Epithelial cell of esophagus (primary cell): ENCODE data around the gene ABCA12.

Experiments used
- DNase-seq: peaks from one replicate; pipeline ENCODE4 v3.0.0; 2010; ENCODE audit warnings: low read depth
- H3K4me3 ChIP-seq: 2 replicates; pipeline ENCODE4 v1.5.1; 2011; ENCODE audit warnings: mild to moderate bottlenecking, low read length, control low read depth
- CTCF ChIP-seq: IDR thresholded peaks from 2 replicates; pipeline ENCODE4 v1.5.1; 2011; ENCODE audit warnings: low read depth, mild to moderate bottlenecking, low read length, control low read depth, inconsistent platforms; ENCODE audit not compliant: insufficient read depth; ENCODE audit errors: missing control alignments

ABCA12 gene

GRCh38 chr2:214995409-214995808, 143.0 kb downstream of the ABCA12 start:
- DNase-seq = no peak
- TF ChIP-seq CTCF = no peak
- no peak overlapping the region for H3K4me3 ChIP-seq

- no peak overlapping the region for H3K4me3 ChIP-seq
- no peak for DNase-seq
- TF ChIP-seq CTCF = no peak
These were observed 145.5 kb downstream of the ABCA12 start for GRCh38 chr2:214992911-214993310.

- no peak overlapping the region for H3K4me3 ChIP-seq
- peak; percentile 72 for DNase-seq
- no peak for TF ChIP-seq CTCF
These were observed 149.2 kb downstream of the ABCA12 start for GRCh38 chr2:214989187-214989586.

- no peak for DNase-seq
- no peak overlapping the region for H3K4me3 ChIP-seq
- no peak for TF ChIP-seq CTCF
These were observed 151.2 kb downstream of the ABCA12 start for GRCh38 chr2:214987261-214987660.

- DNase-seq = no peak
- no peak overlapping the region for H3K4me3 ChIP-seq
- TF ChIP-seq CTCF = no peak
These were observed 152.8 kb downstream of the ABCA12 start for GRCh38 chr2:214985619-214986018.

GRCh38 chr2:214966420-214966819, 172.0 kb downstream of the ABCA12 start:
- no peak overlapping the region for H3K4me3 ChIP-seq
- no peak for DNase-seq
- no peak for TF ChIP-seq CTCF

- peak; percentile 10 for DNase-seq
- TF ChIP-seq CTCF = no peak
These were observed 177.7 kb downstream of the ABCA12 start for GRCh38 chr2:214960677-214961076.

More at GRCh38 chr2:214960677-214961076, 177.7 kb downstream of the ABCA12 start:
- no peak overlapping the region for H3K4me3 ChIP-seq
